GM12874 (cell line): ENCODE measurements around the gene HHATL.

Experiments
- CTCF ChIP-seq: IDR thresholded peaks from 2 replicates; pipeline ENCODE4 v1.5.1; 2011; ENCODE audit warnings: low read depth, mild to moderate bottlenecking, control low read depth, low read length, moderate library complexity; ENCODE audit not compliant: insufficient read depth

Gene HHATL

GRCh38 chr3:42658091-42658770 lies 44.4 kb downstream of the HHATL start:
- TF ChIP-seq CTCF = no peak

- TF ChIP-seq CTCF = no peak
Observed at GRCh38 chr3:42657675-42658074, 44.9 kb downstream of the HHATL start.

GRCh38 chr3:42656680-42657610 lies 45.7 kb downstream of the HHATL start:
- TF ChIP-seq CTCF = no peak

GRCh38 chr3:42655980-42656679 lies 46.5 kb downstream of the HHATL start:
- TF ChIP-seq CTCF = no peak

- TF ChIP-seq CTCF = no peak
Observed at GRCh38 chr3:42655331-42655888, 47.2 kb downstream of the HHATL start.

- no peak for TF ChIP-seq CTCF
Observed at GRCh38 chr3:42654331-42655201, 48.0 kb downstream of the HHATL start.
